22Rv1 (cell line): ENCODE measurements around the gene PTPRM.

Experiments
- CTCF ChIP-seq: fragments of 450-650 bp; IDR thresholded peaks from 2 replicates; pipeline ENCODE4 v1.5.1; 2017; ENCODE audit warnings: mild to moderate bottlenecking
- ZFX ChIP-seq: fragments of 450-650 bp; IDR thresholded peaks from 2 replicates; pipeline ENCODE4 v1.6.1; 2017; ENCODE audit warnings: antibody characterized with exemption, borderline replicate concordance

GRCh38 chr18:7921938-7922587 lies 354.9 kb downstream of the PTPRM start:
- TF ChIP-seq CTCF = no peak
- no peak for TF ChIP-seq ZFX
